ENCODE results near the gene VAPA. TPM values are rescaled to one million over a fixed set of nuclear protein-coding genes. Genes with fewer than 3 reads are reported as not detected.

VAPA gene
- total RNA-seq, 2 donors from 2014 or later: 122 to 168 TPM

DNA sequence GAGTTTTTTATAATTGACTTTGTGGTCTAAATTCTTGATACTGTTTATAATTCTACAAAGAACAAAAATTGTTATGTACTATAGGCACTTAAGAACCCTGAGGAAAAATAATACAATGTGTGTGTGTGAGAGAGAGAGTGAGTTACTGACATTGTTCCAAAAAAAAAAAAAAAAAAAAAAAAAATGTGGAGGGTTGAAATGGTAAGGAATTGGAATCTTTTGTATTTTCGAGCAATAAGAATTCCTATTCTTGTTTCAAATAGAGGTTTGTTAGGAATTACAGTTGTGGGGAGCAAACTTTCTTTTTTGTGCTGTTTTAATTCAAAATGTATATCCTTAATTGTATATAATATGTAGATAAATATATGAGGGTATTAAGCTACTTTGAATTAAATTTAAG, 45.7 kb downstream of the VAPA start:
- H3K27me3 ChIP-seq (ENCODE audit: control insufficient read depth, insufficient read depth, low read length, poor library complexity, severe bottlenecking): no peaks in the 10 kb centered on the region
- Mint-ChIP-seq H3K36me3 (ENCODE audit: low read depth) (peaks cover 10% of the 10 kb centered on the region), H3K27ac (no peak overlapping the region), H3K27me3 (ENCODE audit: insufficient read depth) (no peaks in the 10 kb centered on the region), H3K4me3 (no peak overlapping the region), H3K9me3 (no peaks in the 10 kb centered on the region), H3K4me1 (peaks cover 13% of the 10 kb centered on the region)
- no peak overlapping the region for H3K27ac ChIP-seq (ENCODE audit: low read depth, low read length)
- H3K36me3 ChIP-seq (ENCODE audit: control insufficient read depth, insufficient read depth, low read length): peaks cover 17% of the 10 kb centered on the region
- H3K4me1 ChIP-seq (ENCODE audit: control insufficient read depth, insufficient read depth, low read length): no peaks in the 10 kb centered on the region
- 91% methylated on average over 1 of the region's 1 CpG; no CpG with 5 or more reads in 1 of the 2 experiments for WGBS, 2 experiments (ENCODE audit: insufficient coverage in 1 of 2, insufficient read length in 1 of 2)
- TF ChIP-seq, protein P1, sequence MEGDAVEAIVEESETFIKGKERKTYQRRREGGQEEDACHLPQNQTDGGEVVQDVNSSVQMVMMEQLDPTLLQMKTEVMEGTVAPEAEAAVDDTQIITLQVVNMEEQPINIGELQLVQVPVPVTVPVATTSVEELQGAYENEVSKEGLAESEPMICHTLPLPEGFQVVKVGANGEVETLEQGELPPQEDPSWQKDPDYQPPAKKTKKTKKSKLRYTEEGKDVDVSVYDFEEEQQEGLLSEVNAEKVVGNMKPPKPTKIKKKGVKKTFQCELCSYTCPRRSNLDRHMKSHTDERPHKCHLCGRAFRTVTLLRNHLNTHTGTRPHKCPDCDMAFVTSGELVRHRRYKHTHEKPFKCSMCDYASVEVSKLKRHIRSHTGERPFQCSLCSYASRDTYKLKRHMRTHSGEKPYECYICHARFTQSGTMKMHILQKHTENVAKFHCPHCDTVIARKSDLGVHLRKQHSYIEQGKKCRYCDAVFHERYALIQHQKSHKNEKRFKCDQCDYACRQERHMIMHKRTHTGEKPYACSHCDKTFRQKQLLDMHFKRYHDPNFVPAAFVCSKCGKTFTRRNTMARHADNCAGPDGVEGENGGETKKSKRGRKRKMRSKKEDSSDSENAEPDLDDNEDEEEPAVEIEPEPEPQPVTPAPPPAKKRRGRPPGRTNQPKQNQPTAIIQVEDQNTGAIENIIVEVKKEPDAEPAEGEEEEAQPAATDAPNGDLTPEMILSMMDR (conservative IDR thresholded peaks at IDR 0.05): no peak
- H3K9ac ChIP-seq (ENCODE audit: extremely low read depth, low read length, poor library complexity, severe bottlenecking): no peak overlapping the region
- no peak for DNase-seq
- no peak overlapping the region for H3K4me3 ChIP-seq (ENCODE audit: low read length)
- no peaks in the 10 kb centered on the region for H3K9me3 ChIP-seq (ENCODE audit: control insufficient read depth, low read length)

DNA sequence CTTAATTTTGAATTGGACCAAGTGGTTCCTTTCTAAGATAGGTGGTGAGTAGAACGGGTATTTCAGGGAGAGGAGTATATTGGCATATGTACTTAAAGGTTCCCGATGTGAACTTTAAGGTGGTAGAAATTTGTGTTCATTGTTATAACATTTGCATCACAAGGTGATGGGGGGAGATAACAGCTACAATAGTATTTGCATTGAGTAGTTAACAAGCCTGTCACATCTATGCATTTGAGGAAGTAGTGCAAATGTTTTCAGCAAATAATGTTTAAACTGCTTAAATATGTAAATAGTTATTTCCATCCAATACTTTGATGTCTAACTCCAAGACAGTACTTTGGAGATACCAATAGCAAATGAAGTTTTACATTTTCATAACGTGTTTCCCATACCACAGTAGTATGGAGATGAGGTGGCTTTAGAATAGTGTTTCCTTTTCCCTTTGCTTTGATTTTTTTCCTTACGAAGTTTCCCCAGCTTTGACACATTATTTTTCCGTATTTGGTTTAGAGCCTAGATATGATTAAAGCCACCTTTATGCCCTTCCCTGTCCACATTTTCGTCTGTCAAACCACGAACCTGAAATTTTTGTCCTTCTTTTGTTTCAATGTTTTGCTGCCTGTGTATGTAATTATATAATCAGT, 46.6 kb downstream of the VAPA start:
- DNase-seq: no peak
- H3K27ac ChIP-seq (ENCODE audit: low read depth, low read length): no peak overlapping the region
- no peak overlapping the region for H3K9ac ChIP-seq (ENCODE audit: extremely low read depth, low read length, poor library complexity, severe bottlenecking)
- Mint-ChIP-seq H3K4me1 (peaks cover 13% of the 10 kb centered on the region), H3K9me3 (no peaks in the 10 kb centered on the region), H3K27ac (no peak overlapping the region), H3K36me3 (ENCODE audit: low read depth) (peaks cover 6% of the 10 kb centered on the region), H3K27me3 (ENCODE audit: insufficient read depth) (no peaks in the 10 kb centered on the region), H3K4me3 (no peak overlapping the region)
- no peaks in the 10 kb centered on the region for H3K9me3 ChIP-seq (ENCODE audit: control insufficient read depth, low read length)
- no peaks in the 10 kb centered on the region for H3K27me3 ChIP-seq (ENCODE audit: control insufficient read depth, insufficient read depth, low read length, poor library complexity, severe bottlenecking)
- H3K4me1 ChIP-seq (ENCODE audit: control insufficient read depth, insufficient read depth, low read length): no peaks in the 10 kb centered on the region
- H3K4me3 ChIP-seq (ENCODE audit: low read length): no peak overlapping the region
- TF ChIP-seq, protein P1 (conservative IDR thresholded peaks at IDR 0.05): no peak
- peaks cover 9% of the 10 kb centered on the region for H3K36me3 ChIP-seq (ENCODE audit: control insufficient read depth, insufficient read depth, low read length)
- WGBS, 2 experiments (ENCODE audit: insufficient coverage in 1 of 2, insufficient read length in 1 of 2): 66 to 70% methylated on average over 5 to 7 of the region's 7 CpGs

DNA sequence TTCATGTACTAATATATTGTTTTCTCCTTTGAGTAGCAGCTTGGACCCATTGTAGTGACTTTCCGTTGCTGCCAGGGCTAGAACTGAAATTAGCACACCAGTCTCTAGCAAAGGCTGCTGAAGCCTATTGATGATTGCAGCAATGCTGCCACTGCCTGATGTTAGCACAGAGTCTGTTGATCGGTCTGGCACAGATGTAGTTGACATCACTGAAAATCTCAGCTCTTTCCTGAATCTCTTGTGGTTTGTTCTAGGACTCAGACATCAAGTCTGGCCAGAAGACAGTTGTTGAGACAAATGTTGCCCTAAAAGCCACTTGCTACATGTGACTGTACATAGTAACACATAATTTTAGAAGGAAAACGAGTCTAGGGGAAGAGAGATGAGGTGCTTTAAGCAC, 47.2 kb downstream of the VAPA start:
- Histone ChIP-seq H3K9me3 (ENCODE audit: control insufficient read depth, low read length) (no peaks in the 10 kb centered on the region), H3K27ac (ENCODE audit: low read depth, low read length) (no peak overlapping the region), H3K27me3 (ENCODE audit: control insufficient read depth, insufficient read depth, low read length, poor library complexity, severe bottlenecking) (no peaks in the 10 kb centered on the region), H3K4me3 (ENCODE audit: low read length) (no peak overlapping the region), H3K4me1 (ENCODE audit: control insufficient read depth, insufficient read depth, low read length) (no peaks in the 10 kb centered on the region), H3K9ac (ENCODE audit: extremely low read depth, low read length, poor library complexity, severe bottlenecking) (no peak overlapping the region), H3K36me3 (ENCODE audit: control insufficient read depth, insufficient read depth, low read length) (peaks cover 3% of the 10 kb centered on the region)
- H3K4me1 Mint-ChIP-seq: peaks cover 15% of the 10 kb centered on the region
- H3K4me3 Mint-ChIP-seq: no peak overlapping the region
- H3K9me3 Mint-ChIP-seq: no peaks in the 10 kb centered on the region
- no peak overlapping the region for H3K27ac Mint-ChIP-seq
- TF ChIP-seq, protein P1 (conservative IDR thresholded peaks at IDR 0.05): no peak
- no peak for DNase-seq
- WGBS, 2 experiments (ENCODE audit: insufficient coverage in 1 of 2, insufficient read length in 1 of 2): 82 to 85% methylated on average over 1 to 3 of the region's 3 CpGs
- H3K27me3 Mint-ChIP-seq (ENCODE audit: insufficient read depth): no peaks in the 10 kb centered on the region
- peaks cover 2% of the 10 kb centered on the region for H3K36me3 Mint-ChIP-seq (ENCODE audit: low read depth)

Measured in endodermal cell (in vitro differentiated cells).